ENCODE data around the gene TAOK1.
"Not testable (repeated sequence)": the region's sequence is repeated elsewhere in the genome, so short reads cannot be mapped to it uniquely, and the experiment has no call there.

TAOK1 gene

DNA sequence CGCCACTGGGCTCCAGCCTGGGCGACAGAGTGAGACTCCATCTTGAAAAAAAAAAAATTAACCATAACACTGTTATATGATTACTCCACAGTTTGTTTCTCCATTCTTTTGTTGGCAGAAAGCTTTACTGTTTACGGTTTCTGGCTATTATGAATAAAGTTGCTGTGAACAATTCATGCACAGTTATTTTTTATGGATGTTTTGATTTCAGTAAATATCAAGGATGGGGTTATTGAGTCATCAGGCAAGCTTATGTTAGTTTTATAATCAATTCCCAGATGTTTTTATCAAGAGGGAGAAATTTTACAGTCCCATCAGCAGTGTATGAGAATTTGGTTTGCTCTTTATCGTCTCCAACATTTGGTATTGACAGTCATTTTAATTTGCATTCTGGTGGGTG lies 67.9 kb downstream of the TAOK1 start:
- DNase-seq (ENCODE audit: low read depth, low spot score): no peak
- POLR2A ChIA-PET: no interaction called here
- TF ChIP-seq, protein P1, sequence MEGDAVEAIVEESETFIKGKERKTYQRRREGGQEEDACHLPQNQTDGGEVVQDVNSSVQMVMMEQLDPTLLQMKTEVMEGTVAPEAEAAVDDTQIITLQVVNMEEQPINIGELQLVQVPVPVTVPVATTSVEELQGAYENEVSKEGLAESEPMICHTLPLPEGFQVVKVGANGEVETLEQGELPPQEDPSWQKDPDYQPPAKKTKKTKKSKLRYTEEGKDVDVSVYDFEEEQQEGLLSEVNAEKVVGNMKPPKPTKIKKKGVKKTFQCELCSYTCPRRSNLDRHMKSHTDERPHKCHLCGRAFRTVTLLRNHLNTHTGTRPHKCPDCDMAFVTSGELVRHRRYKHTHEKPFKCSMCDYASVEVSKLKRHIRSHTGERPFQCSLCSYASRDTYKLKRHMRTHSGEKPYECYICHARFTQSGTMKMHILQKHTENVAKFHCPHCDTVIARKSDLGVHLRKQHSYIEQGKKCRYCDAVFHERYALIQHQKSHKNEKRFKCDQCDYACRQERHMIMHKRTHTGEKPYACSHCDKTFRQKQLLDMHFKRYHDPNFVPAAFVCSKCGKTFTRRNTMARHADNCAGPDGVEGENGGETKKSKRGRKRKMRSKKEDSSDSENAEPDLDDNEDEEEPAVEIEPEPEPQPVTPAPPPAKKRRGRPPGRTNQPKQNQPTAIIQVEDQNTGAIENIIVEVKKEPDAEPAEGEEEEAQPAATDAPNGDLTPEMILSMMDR (IDR thresholded peaks at IDR 0.05; ENCODE audit: insufficient read depth, low read length, missing control alignments): no peak
- no peak overlapping the region for H3K4me3 ChIP-seq (ENCODE audit: low read depth, low read length)
- CTCF ChIA-PET: no interaction called here

DNA sequence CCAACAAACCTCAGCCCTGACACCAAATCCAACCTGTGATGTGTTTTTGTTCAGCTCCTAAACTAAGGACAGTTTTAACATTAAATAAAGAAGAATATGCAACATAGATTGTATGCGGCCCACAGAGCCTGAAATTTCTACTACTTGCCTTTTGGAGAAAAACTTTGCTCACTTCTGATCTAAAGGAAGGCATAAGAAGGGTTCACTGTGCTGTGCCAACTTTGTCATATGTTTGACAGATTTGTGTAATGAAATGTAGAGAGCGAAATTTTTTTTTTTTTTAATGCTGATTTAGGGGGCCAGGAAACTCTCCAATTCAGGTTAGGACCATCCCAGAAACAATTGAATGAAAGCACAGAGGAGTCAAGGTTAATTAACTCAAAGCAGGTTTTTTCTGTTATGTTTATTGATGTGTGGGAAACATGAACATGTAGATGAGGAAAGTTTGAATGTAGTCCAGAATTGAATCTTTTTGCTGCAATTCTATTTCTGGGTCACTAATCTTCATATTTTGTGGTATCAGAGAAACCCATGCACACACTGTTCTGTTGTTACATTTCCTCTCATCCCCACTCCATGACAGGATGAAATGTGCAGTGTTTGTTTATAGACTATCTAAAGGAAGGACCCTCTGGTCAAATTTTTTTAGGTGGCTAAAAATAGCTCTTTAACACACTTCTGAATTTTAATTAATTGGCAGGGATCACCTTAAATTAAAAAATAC lies 71.5 kb downstream of the TAOK1 start:
- DNase-seq (ENCODE audit: low read depth, low spot score): no peak
- no peak overlapping the region for H3K4me3 ChIP-seq (ENCODE audit: low read depth, low read length)
- POLR2A ChIA-PET: no interaction called here
- TF ChIP-seq, protein P1 (IDR thresholded peaks at IDR 0.05; ENCODE audit: insufficient read depth, low read length, missing control alignments): no peak
- CTCF ChIA-PET: interaction anchor here (1.0 to 1.2 kb wide), 2 partner anchors 75 to 92 kb away, joined by 3 to 5 read pairs; no protein-coding TSS in a partner anchor

DNA sequence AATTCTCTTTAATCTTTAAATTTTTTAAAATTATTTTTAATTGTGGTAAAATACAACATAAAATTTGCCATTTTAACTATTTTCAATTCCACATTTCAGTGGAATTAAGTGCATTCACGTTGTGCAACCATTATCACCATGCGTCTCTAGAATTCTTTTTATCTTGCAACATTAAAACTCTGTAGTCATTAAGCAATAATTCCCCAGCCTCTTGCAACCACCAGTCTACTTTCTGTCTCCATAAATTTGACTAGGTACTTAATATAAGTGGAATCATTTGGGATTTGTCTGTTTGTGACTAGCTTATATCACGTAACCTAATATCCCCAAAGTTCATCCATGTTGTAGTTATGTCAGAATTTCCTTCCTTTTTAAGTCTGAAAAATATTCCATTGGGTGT lies 79.1 kb downstream of the TAOK1 start:
- DNase-seq (ENCODE audit: low read depth, low spot score): no peak
- ChIA-PET CTCF (no interaction called here), POLR2A (no interaction called here)
- TF ChIP-seq, protein P1 (IDR thresholded peaks at IDR 0.05; ENCODE audit: insufficient read depth, low read length, missing control alignments): no peak
- no peak overlapping the region for H3K4me3 ChIP-seq (ENCODE audit: low read depth, low read length)

DNA sequence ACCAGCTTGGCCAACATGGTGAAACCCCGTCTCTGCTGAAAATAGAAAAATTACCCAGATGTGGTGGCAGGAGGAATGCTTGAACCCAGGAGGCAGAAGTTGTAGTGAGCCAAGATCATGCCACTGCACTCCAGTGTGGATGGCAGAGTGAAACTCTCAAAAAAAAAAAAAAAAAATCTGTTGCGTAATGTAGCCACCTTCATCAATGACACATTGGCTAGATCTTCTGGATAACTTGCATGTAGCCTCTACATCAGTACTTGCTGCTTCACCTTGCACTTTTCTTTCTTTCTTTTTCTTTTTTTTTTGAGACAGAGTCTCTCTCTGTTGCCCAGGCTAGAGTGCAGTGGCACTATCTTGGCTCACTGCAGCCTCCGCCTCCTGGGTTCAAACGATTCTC lies 83.3 kb downstream of the TAOK1 start:
- CTCF ChIA-PET: interaction anchor here (0.8 to 1.5 kb wide), 3 partner anchors 23 to 103 kb away, joined by 3 to 4 read pairs (median 3); no protein-coding TSS in a partner anchor
- POLR2A ChIA-PET: not testable (repeated sequence)

DNA sequence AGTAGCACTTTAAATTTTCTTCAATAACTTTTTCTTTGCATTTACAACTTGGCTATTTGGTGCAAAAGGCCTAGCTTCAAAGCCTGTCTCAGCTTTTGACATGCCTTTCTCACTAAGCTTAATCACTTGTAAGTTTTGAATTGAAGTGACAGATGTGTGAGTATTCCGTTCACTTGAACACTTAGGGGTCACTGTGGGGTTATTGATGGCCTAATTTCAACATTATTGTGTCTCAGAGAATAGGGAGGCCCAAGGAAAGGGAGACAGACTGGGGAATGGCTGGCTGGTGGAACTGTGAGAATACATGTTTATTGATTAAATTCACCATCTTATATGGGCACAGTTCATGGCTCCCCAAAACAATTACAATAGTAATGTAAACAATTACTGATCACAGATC lies 84.1 kb downstream of the TAOK1 start:
- TF ChIP-seq, protein P1 (IDR thresholded peaks at IDR 0.05; ENCODE audit: insufficient read depth, low read length, missing control alignments): no peak
- no peak for DNase-seq (ENCODE audit: low read depth, low spot score)
- H3K4me3 ChIP-seq (ENCODE audit: low read depth, low read length): no peak overlapping the region
- POLR2A ChIA-PET: no interaction called here
- CTCF ChIA-PET: interaction anchor here (0.8 to 1.5 kb wide), 3 partner anchors 24 to 104 kb away, joined by 3 to 4 read pairs (median 3); no protein-coding TSS in a partner anchor

More for the DNA sequence above, 83.3 kb downstream of the TAOK1 start:
- H3K4me3 ChIP-seq (ENCODE audit: low read depth, low read length); DNase-seq (ENCODE audit: low read depth, low spot score): not testable (repeated sequence)

DNA sequence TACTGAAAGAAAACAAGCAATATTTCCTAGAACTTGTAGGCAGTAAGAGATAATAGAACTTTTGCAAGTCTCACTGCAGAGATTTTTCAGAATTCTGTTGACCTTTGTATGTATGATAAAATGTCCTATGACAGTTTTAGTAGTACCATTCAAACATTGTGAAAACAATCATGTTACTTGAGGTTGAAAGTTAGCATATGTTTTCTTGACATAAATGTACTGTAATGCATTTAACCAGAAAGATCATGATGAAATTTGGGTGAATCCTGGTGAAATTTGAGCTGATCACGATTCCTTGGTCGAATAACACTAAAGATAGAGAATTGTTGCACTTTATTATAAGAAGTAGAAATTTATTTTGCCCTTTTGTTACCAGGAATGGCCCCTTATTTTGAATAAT lies 85.7 kb downstream of the TAOK1 start:
- TF ChIP-seq, protein P1 (IDR thresholded peaks at IDR 0.05; ENCODE audit: insufficient read depth, low read length, missing control alignments): no peak
- CTCF ChIA-PET: interaction anchor here (1.0 to 2.1 kb wide), 2 partner anchors 18 to 106 kb away, joined by 3 to 7 read pairs; no protein-coding TSS in a partner anchor
- POLR2A ChIA-PET: no interaction called here
- no peak overlapping the region for H3K4me3 ChIP-seq (ENCODE audit: low read depth, low read length)
- no peak for DNase-seq (ENCODE audit: low read depth, low spot score)

DNA sequence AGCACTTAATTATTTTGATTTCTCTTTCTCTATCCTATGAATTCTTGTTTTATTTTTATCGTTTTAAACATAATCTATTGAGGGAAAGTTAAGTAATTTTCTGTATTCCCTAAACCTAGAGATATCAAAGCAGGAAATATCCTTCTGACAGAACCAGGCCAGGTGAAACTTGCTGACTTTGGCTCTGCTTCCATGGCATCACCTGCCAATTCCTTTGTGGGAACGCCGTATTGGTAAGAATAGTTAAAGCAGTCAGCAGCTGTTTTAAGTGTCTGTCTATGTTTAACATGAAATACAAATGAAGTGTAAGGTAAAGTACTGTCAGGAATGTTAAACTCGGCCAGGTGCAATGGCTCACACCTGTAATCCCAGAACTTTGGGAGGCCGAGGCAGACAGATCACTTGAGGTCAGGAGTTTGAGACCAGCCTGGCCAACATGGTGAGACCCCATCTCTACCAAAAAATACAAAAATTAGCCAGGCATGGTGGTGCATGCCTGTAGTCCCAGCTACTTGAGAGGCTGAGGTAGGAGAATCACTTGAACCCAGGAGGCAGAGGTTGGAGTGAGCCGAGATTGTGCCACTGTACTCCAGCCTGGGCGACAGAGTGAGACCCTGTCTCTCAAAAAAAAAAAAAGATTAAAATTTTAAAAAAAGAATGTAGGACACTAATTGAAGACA lies 90.2 kb downstream of the TAOK1 start:
- POLR2A ChIA-PET; DNase-seq (ENCODE audit: low read depth, low spot score); H3K4me3 ChIP-seq (ENCODE audit: low read depth, low read length); CTCF ChIA-PET: not testable (repeated sequence)
